LNCaP clone FGC (cell line): Measurements from ENCODE around the gene RRP12.

Experiments
- DNase-seq: peaks from one replicate; pipeline ENCODE4 v3.0.0-alpha.2; 2011; ENCODE audit warnings: low read depth
- H3K4me3 ChIP-seq: 2 replicates; pipeline ENCODE4 v1.5.1; 2011; ENCODE audit warnings: mild to moderate bottlenecking, low read depth, low read length, control low read depth
- CTCF ChIP-seq: IDR thresholded peaks from 2 replicates; pipeline ENCODE4 v1.5.1; 2012; ENCODE audit warnings: mild to moderate bottlenecking; ENCODE audit not compliant: control insufficient read depth, insufficient read depth; ENCODE audit errors: extremely low read depth

RRP12 gene

GRCh38 chr10:97325754-97326153 lies 75.4 kb downstream of the RRP12 start:
- no peak for DNase-seq
- no peak overlapping the region for H3K4me3 ChIP-seq
- no peak for TF ChIP-seq CTCF

GRCh38 chr10:97323501-97323900 lies 77.6 kb downstream of the RRP12 start:
- no peak for DNase-seq
- H3K4me3 ChIP-seq = no peak overlapping the region
- no peak for TF ChIP-seq CTCF

- DNase-seq = no peak
- no peak for TF ChIP-seq CTCF
- no peak overlapping the region for H3K4me3 ChIP-seq
Observed at GRCh38 chr10:97321804-97322190, 79.3 kb downstream of the RRP12 start.

- TF ChIP-seq CTCF = no peak
- H3K4me3 ChIP-seq = no peak overlapping the region
- DNase-seq = no peak
Observed at GRCh38 chr10:97321032-97321803, 79.9 kb downstream of the RRP12 start.

- H3K4me3 ChIP-seq = peak overlapping the region; percentile 58; the same call in 1 of the 2 replicates
- no peak for DNase-seq
- no peak for TF ChIP-seq CTCF
Observed at GRCh38 chr10:97320480-97321031, 80.6 kb downstream of the RRP12 start.

GRCh38 chr10:97319671-97320479 lies 81.3 kb downstream of the RRP12 start:
- no peak for DNase-seq
- TF ChIP-seq CTCF = no peak
- peak overlapping the region; percentile 58 for H3K4me3 ChIP-seq
